RWPE2 (cell line): ENCODE data around the gene RAB20.

Source experiments
- ATAC-seq: fragments of 200-7000 bp; cut with Tn5 transposase; 3 replicates; pipeline ENCODE4 v1.9.1; 2021; ENCODE audit warnings: low read depth
- DNase-seq: peaks from one replicate; pipeline ENCODE4 v3.0.0-alpha.2; 2020; ENCODE audit warnings: low spot score
- H3K27ac ChIP-seq: fragments of 450-650 bp; 2 replicates; pipeline ENCODE4 v1.5.1; 2017; ENCODE audit warnings: mild to moderate bottlenecking; ENCODE audit not compliant: poor library complexity, severe bottlenecking
- H3K27me3 ChIP-seq: fragments of 250-450 bp; sonication (Bioruptor Pico); 2 replicates; pipeline ENCODE4 v1.5.1; 2021; ENCODE audit warnings: mild to moderate bottlenecking, moderate library complexity; ENCODE audit not compliant: insufficient read depth, poor library complexity, severe bottlenecking
- H3K36me3 ChIP-seq: fragments of 250-450 bp; sonication (Bioruptor Pico); 2 replicates; pipeline ENCODE4 v1.5.1; 2020; ENCODE audit warnings: low read depth, mild to moderate bottlenecking, moderate library complexity
- H3K4me1 ChIP-seq: fragments of 250-450 bp; sonication (Bioruptor Pico); 2 replicates; pipeline ENCODE4 v1.5.1; 2021; ENCODE audit warnings: mild to moderate bottlenecking, moderate library complexity; ENCODE audit not compliant: insufficient read depth, poor library complexity, severe bottlenecking
- H3K4me3 ChIP-seq: fragments of 250-450 bp; sonication (Bioruptor Pico); 2 replicates; pipeline ENCODE4 v1.5.1; 2021; ENCODE audit warnings: mild to moderate bottlenecking, moderate library complexity; ENCODE audit not compliant: severe bottlenecking
- H3K9me3 ChIP-seq: fragments of 250-450 bp; sonication (Bioruptor Pico); 2 replicates; pipeline ENCODE4 v1.5.1; 2021; ENCODE audit warnings: mild to moderate bottlenecking, moderate library complexity; ENCODE audit not compliant: severe bottlenecking
- TF ChIP-seq, protein P1 (sequence below): fragments of 450-650 bp; IDR thresholded peaks from one replicate; pipeline ENCODE4 v1.5.1; 2017; ENCODE audit warnings: mild to moderate bottlenecking, moderate library complexity; ENCODE audit not compliant: poor library complexity, severe bottlenecking

The RAB20 gene

GRCh38 chr13:110507678-110508381, 53.7 kb downstream of the RAB20 start:
- H3K36me3 ChIP-seq = peaks cover 77% of the 10 kb centered on the region
- H3K27ac ChIP-seq = no peak overlapping the region
- TF ChIP-seq, protein P1, sequence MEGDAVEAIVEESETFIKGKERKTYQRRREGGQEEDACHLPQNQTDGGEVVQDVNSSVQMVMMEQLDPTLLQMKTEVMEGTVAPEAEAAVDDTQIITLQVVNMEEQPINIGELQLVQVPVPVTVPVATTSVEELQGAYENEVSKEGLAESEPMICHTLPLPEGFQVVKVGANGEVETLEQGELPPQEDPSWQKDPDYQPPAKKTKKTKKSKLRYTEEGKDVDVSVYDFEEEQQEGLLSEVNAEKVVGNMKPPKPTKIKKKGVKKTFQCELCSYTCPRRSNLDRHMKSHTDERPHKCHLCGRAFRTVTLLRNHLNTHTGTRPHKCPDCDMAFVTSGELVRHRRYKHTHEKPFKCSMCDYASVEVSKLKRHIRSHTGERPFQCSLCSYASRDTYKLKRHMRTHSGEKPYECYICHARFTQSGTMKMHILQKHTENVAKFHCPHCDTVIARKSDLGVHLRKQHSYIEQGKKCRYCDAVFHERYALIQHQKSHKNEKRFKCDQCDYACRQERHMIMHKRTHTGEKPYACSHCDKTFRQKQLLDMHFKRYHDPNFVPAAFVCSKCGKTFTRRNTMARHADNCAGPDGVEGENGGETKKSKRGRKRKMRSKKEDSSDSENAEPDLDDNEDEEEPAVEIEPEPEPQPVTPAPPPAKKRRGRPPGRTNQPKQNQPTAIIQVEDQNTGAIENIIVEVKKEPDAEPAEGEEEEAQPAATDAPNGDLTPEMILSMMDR = no peak

DNA sequence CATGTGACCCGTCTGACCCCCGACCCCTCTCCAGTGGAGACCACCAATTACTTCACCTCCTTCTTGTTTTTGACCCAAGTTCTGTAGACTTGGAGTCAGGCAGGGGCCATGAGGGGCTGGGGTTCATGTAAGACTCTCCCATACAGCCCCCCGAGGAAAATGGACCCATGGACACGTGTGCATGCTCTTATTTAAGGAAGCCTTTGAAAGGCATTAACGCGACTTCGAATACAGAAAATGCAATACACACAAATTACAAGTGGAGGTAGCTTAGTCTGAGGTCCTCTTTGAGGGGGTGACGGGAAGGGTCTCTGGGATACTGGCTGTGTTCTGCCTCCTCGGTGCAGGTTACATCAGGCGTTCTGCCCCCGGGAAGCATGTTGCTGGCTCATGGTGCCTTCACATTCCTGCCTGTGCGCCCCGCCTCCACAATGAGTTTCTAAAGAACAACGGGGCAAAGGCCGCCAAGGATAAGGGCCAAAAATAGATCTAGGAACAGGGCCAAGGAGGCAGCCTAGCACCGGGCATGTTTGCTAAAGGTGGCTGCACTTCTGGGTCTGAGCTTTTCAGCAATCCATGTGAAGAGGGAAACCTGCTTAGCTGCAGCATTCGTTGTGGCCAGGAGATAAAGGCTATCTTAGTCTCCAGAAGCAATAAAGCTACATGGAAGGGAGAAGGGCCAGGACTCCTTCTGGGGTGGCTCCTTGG, 54.5 kb downstream of the RAB20 start:
- Histone ChIP-seq H3K27me3 (no peaks in the 10 kb centered on the region), H3K9me3 (no peaks in the 10 kb centered on the region), H3K4me3 (no peak overlapping the region), H3K4me1 (no peaks in the 10 kb centered on the region), H3K27ac (no peak overlapping the region), H3K36me3 (peaks cover 79% of the 10 kb centered on the region)
- ATAC-seq = peak; percentile 34; the same call in 1 of the 3 replicates
- no peak for DNase-seq
- TF ChIP-seq, protein P1 = no peak

More at GRCh38 chr13:110507678-110508381, 53.7 kb downstream of the RAB20 start:
- ATAC-seq (0 out of 3 replicates have a peak, but pooled peaks have one; percentile 8), DNase-seq (no peak)
- Histone ChIP-seq H3K4me3 (no peak overlapping the region), H3K27me3 (no peaks in the 10 kb centered on the region), H3K4me1 (no peaks in the 10 kb centered on the region), H3K9me3 (no peaks in the 10 kb centered on the region)

DNA sequence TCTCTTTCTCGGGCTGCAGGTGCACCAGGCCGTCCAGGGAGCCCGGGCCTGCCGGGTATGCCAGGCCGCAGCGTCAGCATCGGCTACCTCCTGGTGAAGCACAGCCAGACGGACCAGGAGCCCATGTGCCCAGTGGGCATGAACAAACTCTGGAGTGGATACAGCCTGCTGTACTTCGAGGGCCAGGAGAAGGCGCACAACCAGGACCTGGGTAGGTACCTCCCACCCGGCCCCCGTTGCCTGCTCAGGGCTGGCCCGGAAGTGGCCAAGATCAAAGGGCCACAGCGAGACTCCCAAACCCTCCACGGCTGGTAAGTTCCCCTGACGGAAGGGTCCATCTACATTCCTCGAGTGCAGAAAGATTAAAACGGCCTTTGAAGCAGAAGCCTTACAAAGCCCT, 55.1 kb downstream of the RAB20 start:
- H3K4me1 ChIP-seq = no peaks in the 10 kb centered on the region
- no peaks in the 10 kb centered on the region for H3K9me3 ChIP-seq
- H3K27ac ChIP-seq = no peak overlapping the region
- ATAC-seq (no peak), DNase-seq (no peak)
- H3K27me3 ChIP-seq = no peaks in the 10 kb centered on the region
- H3K4me3 ChIP-seq = no peak overlapping the region
- H3K36me3 ChIP-seq = peaks cover 81% of the 10 kb centered on the region
- TF ChIP-seq, protein P1 = no peak

GRCh38 chr13:110505594-110505993, 55.9 kb downstream of the RAB20 start:
- peaks cover 83% of the 10 kb centered on the region for H3K36me3 ChIP-seq
- no peak overlapping the region for H3K4me3 ChIP-seq
- ATAC-seq = no peak

More at GRCh38 chr13:110505594-110505993, 55.9 kb downstream of the RAB20 start:
- no peaks in the 10 kb centered on the region for H3K4me1 ChIP-seq
- no peaks in the 10 kb centered on the region for H3K9me3 ChIP-seq
- TF ChIP-seq, protein P1 = no peak
- DNase-seq = no peak
- no peak overlapping the region for H3K27ac ChIP-seq
- H3K27me3 ChIP-seq = no peaks in the 10 kb centered on the region
